Astrocyte of the hippocampus (primary cell): Measurements from ENCODE around the gene TMEM218.

Source experiments
- DNase-seq: peaks from one replicate; pipeline ENCODE4 v3.0.0; 2011; ENCODE audit warnings: low read depth, low spot score

TMEM218 gene

GRCh38 chr11:125129316-125129993 is 18.0 kb upstream of the TMEM218 start:
- no peak for DNase-seq

DNA sequence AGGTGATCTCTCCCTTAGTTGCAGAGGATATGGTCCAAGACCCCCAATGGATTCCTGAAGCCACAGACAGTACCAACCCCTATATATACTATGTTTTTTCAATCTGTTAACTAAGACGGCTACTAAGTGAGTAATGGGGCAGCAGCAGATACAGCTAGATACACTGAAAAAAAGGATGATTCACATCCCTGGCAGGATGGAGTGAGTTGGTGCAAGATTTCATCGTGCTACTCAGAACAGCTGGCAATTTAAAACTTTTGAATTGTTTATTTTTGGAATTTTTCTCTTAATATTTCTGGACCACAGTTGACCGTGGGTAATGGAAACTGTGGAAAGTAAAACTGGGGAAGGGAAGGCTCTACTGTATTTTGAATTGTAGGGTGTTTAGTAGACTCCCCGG is 17.0 kb upstream of the TMEM218 start:
- no peak for DNase-seq

GRCh38 chr11:125124618-125124992 is 13.2 kb upstream of the TMEM218 start:
- no peak for DNase-seq

- DNase-seq, result peak; percentile 22
Measured at GRCh38 chr11:125123947-125124617, 12.7 kb upstream of the TMEM218 start.

- no peak for DNase-seq
Measured at GRCh38 chr11:125123194-125123946, 11.9 kb upstream of the TMEM218 start.

DNA sequence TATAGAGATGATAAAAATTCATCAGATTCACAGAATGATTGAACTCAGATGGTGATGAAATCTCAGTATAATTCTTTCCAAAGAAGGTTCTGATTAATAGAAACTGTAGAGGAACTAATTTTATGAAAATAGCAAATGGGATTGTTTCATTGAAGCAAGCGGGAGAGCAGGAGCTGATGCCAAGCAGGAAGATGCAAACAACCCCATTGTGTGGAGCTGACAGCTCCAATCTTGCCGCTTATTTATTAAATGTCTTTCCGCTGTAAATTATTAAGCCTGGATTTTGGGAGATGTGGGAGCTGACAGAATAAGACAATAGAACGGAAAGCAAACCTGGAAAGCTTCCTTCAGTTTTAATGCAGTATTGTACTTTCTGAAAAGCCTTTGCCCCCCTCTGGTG is 6.0 kb upstream of the TMEM218 start:
- no peak for DNase-seq

GRCh38 chr11:125114518-125114917 is 3.1 kb upstream of the TMEM218 start:
- DNase-seq, result no peak

DNA sequence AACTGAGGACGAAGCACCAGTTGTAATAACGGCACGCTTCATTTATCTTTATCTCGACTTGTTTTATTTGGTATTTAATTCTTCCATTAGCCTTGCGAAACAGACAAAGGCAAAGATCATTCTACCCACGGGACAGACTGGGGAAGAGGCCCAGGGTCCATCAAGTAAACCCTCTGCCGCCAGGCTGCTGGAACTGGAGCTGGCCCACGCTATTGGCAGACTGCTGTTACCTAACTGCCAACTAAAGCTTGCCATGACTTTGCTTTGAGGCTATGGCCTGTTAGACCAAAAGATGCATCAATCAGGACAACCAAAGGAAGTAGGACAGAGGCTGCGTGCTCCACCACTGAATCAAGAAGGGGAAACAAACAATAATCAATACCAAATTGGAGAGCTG is 780 bp upstream of the TMEM218 start:
- no peak for DNase-seq

DNA sequence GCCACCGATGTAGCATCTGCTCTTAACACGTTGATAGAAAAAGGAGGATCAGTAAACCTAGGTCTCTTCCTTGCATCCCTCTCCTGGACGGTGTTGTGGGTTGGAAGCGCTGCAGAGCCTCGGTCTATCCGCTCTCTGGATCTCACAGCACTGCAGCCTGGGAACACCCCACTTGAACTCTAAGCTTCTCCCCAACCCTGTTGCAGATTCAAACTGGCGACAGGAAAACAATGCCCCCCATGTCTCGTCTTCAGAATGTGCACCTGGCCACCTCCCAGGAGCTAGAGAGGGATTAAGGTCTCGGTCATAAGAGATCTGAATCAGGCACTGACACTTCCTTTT is 454 bp downstream of the TMEM218 start:
- DNase-seq, result no peak

GRCh38 chr11:125110506-125110905 is 920 bp downstream of the TMEM218 start:
- no peak for DNase-seq

DNA sequence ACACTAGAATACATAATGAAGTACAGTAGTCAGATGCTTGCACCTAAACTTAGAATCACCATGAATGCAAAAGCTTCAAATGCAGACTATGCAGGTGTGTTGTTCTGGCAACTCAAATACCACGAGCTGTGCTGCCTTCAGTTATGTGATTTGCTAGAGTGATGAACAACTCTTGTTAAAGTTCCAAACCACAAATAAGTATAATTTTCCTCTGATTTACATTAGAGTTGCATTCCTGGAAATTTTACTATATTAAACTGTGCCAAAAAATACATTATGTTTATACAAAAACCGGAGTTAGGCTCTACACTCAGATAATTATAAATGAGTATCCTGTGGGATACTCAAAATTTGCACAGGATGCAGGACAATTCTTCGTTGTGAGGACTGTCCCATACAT is 3.0 kb downstream of the TMEM218 start:
- DNase-seq, result no peak

- DNase-seq, result no peak
Measured at GRCh38 chr11:125105926-125106325, 5.5 kb downstream of the TMEM218 start.

- DNase-seq, result no peak
Measured at GRCh38 chr11:125102510-125102909, 8.9 kb downstream of the TMEM218 start.

GRCh38 chr11:125102025-125102424 is 9.4 kb downstream of the TMEM218 start:
- DNase-seq, result no peak

- no peak for DNase-seq
Measured at GRCh38 chr11:125101596-125101995, 9.8 kb downstream of the TMEM218 start.

DNA sequence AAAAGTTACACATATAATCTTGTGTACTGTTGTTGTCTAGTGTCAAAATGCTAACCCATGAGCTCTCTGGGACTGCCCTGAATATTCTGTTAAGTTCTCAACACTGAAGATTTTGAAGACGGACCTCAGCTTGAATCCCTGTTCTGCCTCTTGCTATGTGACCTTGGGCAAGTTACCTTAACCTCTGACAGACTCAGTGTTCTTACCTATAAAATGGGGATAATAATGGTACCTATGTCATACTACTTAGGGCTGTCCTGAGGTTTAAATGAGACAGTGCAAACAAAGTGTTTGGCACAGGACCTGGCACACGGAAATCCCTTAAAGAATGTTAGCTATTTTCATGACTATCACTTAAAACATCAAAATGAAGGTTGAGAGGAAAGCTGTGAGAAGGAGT is 11.3 kb downstream of the TMEM218 start:
- DNase-seq, result no peak

DNA sequence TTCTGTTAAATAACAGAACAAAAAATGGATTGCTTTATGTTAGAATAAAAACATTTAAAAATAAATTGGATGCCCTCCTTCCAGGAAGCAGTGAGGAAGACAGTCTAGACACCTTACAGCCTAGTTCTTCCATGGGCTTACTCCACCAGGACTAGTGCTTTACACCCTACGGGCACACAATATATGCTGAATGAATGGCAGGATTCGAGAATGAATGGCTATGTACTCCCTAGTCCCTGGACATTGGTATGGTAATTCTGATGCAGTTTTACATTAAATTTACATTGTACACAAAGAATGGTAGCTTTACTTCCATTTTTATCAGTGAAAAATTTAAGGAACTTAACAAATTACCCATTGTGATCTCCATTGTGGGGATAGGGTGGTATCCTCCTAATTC is 16.7 kb downstream of the TMEM218 start:
- DNase-seq, result no peak

GRCh38 chr11:125093502-125093901 is 17.9 kb downstream of the TMEM218 start:
- DNase-seq, result no peak

- no peak for DNase-seq
Measured at GRCh38 chr11:125092669-125093068, 18.8 kb downstream of the TMEM218 start.

DNA sequence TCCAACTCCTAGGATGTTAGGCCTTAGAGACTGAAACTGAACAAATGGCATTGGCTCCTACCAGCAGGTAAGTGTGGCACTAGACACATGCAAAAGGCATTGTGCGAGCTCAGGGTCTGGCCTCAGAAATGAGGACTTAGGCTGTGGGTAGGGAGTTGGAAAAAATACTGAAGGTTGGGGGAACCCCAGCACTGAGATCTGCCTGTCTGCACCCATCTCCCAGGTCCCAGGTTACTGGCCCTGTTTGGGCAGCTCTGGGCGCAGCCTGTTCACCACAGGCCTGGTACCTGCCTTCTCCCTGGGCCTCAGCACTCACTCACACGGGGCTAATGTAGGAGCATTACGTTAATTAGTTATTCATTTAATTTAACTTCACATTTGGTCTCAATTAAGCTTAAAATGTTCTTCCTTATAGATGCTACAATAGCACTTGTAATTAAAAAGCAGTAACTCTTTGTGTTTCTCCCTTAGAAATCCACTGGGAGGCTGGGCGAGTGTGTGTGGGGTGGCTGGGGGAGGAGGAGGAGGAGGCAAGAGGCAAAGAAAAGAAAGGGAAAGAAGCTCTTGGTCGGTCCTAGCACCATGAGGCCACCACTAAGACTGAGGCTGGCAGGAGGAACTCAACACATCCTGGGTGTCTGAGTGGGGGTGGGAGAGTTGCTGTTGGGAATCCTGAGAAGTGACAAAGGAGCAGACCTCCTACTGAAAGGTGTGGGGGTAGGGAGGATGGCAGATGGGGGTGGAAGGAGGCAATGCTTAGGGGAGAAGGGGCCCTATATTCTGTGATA is 19.4 kb downstream of the TMEM218 start:
- no peak for DNase-seq

GRCh38 chr11:125091247-125091876 is 20.1 kb downstream of the TMEM218 start:
- peak; percentile 84 for DNase-seq

DNA sequence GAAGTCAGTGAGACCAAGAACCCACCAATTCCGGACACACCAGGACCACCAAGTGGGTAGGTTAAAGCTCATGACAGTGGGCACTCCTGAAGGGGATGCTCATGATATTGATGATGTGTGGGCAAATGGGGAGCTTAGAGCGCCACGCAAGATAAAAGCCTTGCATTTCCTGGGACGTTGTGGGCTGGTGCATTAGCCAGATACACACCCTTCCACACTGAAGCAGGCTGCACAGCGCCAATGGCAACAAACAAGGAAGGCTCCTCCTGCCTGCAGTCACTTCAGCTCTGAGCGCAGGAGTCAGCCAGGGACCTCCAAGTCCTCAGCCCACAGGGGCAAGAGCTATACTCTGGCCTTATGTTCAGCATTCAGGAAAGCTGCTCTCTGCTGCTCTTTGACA is 20.6 kb downstream of the TMEM218 start:
- no peak for DNase-seq
